Left lung (tissue), 10 donors: ENCODE measurements around the gene C20orf144. TPM values are rescaled to one million over a fixed set of nuclear protein-coding genes. Genes with fewer than 3 reads are reported as not detected.
"Not testable (repeated sequence)": the region's sequence is repeated elsewhere in the genome, so short reads cannot be mapped to it uniquely, and the experiment has no call there.

Experiments
- ATAC-seq: fragments of 200-7000 bp; cut with Tn5 transposase; one replicate; pipeline ENCODE4 v1.9.1; 2020; ENCODE audit warnings: moderate library complexity
- DNase-seq, 4 donors: peaks; one replicate each; pipeline ENCODE4 v3.0.0-alpha.2; 2013 to 2020
- H3K27ac ChIP-seq, 2 donors: fragments of 200-600 bp; sonication (generic) in 1 of 2; one replicate each; pipeline versions ENCODE4 v1.5.0 to v1.8.0; 2020 to 2021
- H3K27me3 ChIP-seq, 2 donors: fragments of 200-600 bp; sonication (generic) in 1 of 2; one replicate each; pipeline versions ENCODE4 v1.5.0 to v1.8.0; 2020 to 2021
- H3K36me3 ChIP-seq, 2 donors: fragments of 200-600 bp; sonication (generic) in 1 of 2; one replicate each; pipeline versions ENCODE4 v1.5.0 to v1.8.0; 2020 to 2021
- H3K4me1 ChIP-seq, 2 donors: fragments of 200-600 bp; one replicate each; pipeline ENCODE4 v1.8.0; 2021
- H3K4me3 ChIP-seq, 2 donors: fragments of 200-600 bp; sonication (generic) in 1 of 2; one replicate each; pipeline versions ENCODE4 v1.5.0 to v1.8.0; 2020 to 2021; ENCODE audit warnings: mild to moderate bottlenecking in 1 of 2
- H3K9me3 ChIP-seq, 2 donors: fragments of 200-600 bp; sonication (generic) in 1 of 2; one replicate each; pipeline versions ENCODE4 v1.5.0 to v1.8.0; 2020 to 2021
- intact Hi-C, 2 donors: fragments of 100-400 bp; cut with DNase I; formaldehyde crosslinking; loops; one replicate each; pipeline versions ENCODE4 v1.11.2 to v1.14.2; 2022
- polyA plus RNA-seq, 6 donors: library from polyadenylated mRNA; unstranded; fragments of 120-200 nt; gene quantifications; one replicate each; pipeline ENCODE4 v1.2.1, GENCODE V29; 2013; ENCODE audit not compliant: insufficient read length in 6 of 6
- total RNA-seq, 2 donors: library from RNA; stranded (reverse); fragmentation: NEBNext Ultra II Directional; extraction: Animal tissue kit (Norgen Biotek cat#: 25700); gene quantifications; one replicate each; pipeline ENCODE4 v1.2.1, GENCODE V29; 2021
- TF ChIP-seq, protein P1 (sequence below), 2 donors: fragments of 200-600 bp; sonication (generic) in 1 of 2; IDR thresholded peaks; one replicate each; pipeline versions ENCODE4 v1.5.0 to v1.8.0; 2021; ENCODE audit warnings: antibody characterized with exemption in 2 of 2
- donor health status: DM: no; HTN: yes; CAD: no.
- donor health status: DM: no; HTN: no; CAD: no.

Gene C20orf144
- total and polyA plus RNA-seq, 8 donors = 0.24 to 0.78 (median 0.34) TPM; not detected in 1

DNA sequence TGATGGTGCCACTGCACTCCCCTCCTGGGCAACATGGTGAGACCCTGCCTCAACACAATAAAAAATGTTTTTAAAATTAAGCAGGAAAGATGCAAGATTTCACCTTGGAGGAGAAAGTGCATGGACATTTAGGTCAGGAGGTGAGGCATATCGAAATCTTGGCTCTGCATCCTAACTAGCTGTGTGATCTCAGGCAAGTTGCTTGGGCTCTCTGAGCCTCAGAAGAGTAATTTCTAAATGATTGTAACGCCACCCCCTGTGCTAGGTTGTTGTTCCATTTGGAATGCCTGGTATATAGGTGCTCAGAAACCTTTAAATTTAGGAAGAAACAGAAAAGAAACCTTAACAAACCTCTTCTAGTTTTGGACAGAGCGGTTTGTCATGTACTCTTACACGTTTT lies 35.9 kb upstream of the C20orf144 start:
- H3K36me3 ChIP-seq = peaks cover 0 to 66% of the 10 kb centered on the region in 2 donors
- H3K9me3 ChIP-seq = no peaks in the 10 kb centered on the region
- intact Hi-C loops = no loop called here
- no peak overlapping the region for H3K27ac ChIP-seq
- no peak overlapping the region for H3K4me3 ChIP-seq
- TF ChIP-seq, protein P1, sequence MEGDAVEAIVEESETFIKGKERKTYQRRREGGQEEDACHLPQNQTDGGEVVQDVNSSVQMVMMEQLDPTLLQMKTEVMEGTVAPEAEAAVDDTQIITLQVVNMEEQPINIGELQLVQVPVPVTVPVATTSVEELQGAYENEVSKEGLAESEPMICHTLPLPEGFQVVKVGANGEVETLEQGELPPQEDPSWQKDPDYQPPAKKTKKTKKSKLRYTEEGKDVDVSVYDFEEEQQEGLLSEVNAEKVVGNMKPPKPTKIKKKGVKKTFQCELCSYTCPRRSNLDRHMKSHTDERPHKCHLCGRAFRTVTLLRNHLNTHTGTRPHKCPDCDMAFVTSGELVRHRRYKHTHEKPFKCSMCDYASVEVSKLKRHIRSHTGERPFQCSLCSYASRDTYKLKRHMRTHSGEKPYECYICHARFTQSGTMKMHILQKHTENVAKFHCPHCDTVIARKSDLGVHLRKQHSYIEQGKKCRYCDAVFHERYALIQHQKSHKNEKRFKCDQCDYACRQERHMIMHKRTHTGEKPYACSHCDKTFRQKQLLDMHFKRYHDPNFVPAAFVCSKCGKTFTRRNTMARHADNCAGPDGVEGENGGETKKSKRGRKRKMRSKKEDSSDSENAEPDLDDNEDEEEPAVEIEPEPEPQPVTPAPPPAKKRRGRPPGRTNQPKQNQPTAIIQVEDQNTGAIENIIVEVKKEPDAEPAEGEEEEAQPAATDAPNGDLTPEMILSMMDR (IDR thresholded peaks at IDR 0.05) = no peak
- ATAC-seq = no peak
- DNase-seq = no peak
- no peaks in the 10 kb centered on the region for H3K4me1 ChIP-seq
- no peaks in the 10 kb centered on the region for H3K27me3 ChIP-seq

- Histone ChIP-seq H3K9me3 (no peaks in the 10 kb centered on the region), H3K27me3 (no peaks in the 10 kb centered on the region), H3K27ac (no peak overlapping the region), H3K36me3 (peaks cover 0 to 78% of the 10 kb centered on the region in 2 donors), H3K4me1 (no peaks in the 10 kb centered on the region), H3K4me3 (no peak overlapping the region)
- TF ChIP-seq, protein P1 (IDR thresholded peaks at IDR 0.05) = no peak
- intact Hi-C loops = no loop called here
- DNase-seq = no peak
- ATAC-seq = no peak
Measured at GRCh38 chr20:33627577-33628216, 34.4 kb upstream of the C20orf144 start.

DNA sequence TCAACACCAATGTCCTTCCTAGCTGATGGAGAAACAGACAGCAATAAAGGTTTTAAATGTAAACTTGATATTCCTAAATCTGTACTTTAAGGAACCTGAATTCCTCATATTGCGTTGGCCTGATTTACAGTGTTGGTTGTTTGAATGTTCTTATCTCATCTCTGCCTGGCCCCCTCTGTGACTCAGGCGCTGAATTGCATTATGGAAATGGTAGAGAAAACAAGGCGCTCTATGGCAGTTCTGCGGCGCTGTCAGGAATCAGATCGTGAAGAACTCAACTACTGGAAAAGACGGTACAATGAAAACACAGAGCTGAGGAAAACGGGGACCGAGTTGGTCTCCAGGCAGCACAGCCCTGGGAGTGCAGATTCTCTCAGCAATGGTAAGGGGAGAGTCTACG lies 32.6 kb upstream of the C20orf144 start:
- DNase-seq = no peak
- no peak for ATAC-seq
- Histone ChIP-seq H3K36me3 (peaks cover 0 to 74% of the 10 kb centered on the region in 2 donors), H3K4me3 (no peak overlapping the region), H3K9me3 (no peaks in the 10 kb centered on the region), H3K27me3 (no peaks in the 10 kb centered on the region), H3K4me1 (no peaks in the 10 kb centered on the region), H3K27ac (no peak overlapping the region)
- intact Hi-C loops = no loop called here
- TF ChIP-seq, protein P1 (IDR thresholded peaks at IDR 0.05) = no peak

DNA sequence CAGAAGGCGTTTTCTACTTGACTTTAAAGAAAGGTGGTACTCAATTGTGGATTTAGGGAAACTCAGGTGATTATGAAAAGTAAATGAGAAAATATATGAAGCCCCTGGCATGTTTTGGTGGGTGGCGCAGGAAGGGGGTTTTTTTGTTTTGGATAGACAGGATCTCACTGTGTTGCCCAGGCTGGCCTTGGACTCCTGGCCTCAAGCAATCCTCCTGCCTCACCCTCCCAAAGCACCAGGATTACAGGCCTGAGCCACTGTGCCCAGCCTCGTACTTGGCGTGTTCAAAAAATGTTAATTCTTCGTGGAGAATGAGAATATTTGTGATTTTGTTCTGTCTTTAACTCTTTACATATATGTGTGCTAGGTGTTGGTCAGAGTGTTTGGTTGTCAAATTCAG lies 32.1 kb upstream of the C20orf144 start:
- H3K36me3 ChIP-seq = peaks cover 0 to 74% of the 10 kb centered on the region in 2 donors
- intact Hi-C loops = no loop called here

GRCh38 chr20:33630507-33630906 lies 31.6 kb upstream of the C20orf144 start:
- no peak for DNase-seq
- intact Hi-C loops = no loop called here
- peaks cover 0 to 72% of the 10 kb centered on the region in 2 donors for H3K36me3 ChIP-seq
- H3K4me1 ChIP-seq = no peaks in the 10 kb centered on the region
- no peaks in the 10 kb centered on the region for H3K27me3 ChIP-seq
- ATAC-seq = no peak
- H3K4me3 ChIP-seq = no peak overlapping the region
- H3K9me3 ChIP-seq = no peaks in the 10 kb centered on the region
- TF ChIP-seq, protein P1 (IDR thresholded peaks at IDR 0.05) = no peak
- H3K27ac ChIP-seq = no peak overlapping the region

More for the DNA sequence above, 32.1 kb upstream of the C20orf144 start:
- ATAC-seq (no peak), DNase-seq (no peak)
- no peaks in the 10 kb centered on the region for H3K9me3 ChIP-seq
- H3K4me3 ChIP-seq = no peak overlapping the region
- TF ChIP-seq, protein P1 (IDR thresholded peaks at IDR 0.05) = no peak
- H3K27ac ChIP-seq = no peak overlapping the region
- H3K4me1 ChIP-seq = no peaks in the 10 kb centered on the region
- H3K27me3 ChIP-seq = no peaks in the 10 kb centered on the region

DNA sequence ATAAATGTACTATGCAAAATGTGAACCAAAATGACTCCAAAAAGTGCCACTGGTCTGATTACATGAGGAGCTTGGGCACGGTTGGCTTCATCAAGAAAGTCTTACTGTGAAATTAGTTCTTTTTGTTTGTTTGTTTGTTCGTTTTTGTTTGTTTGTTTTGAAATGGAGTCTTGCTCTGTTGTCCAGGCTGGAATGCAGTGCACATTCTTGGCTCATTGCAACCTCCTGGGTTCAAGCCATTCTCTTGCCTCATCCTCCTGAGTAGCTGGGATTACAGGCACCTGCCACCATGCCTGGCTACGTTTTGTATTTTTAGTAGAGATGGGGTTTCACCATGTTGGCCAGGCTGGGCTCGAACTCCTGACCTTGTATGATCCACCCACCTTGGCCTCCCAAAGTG lies 30.2 kb upstream of the C20orf144 start:
- H3K27me3 ChIP-seq, H3K4me3 ChIP-seq, intact Hi-C loops, ATAC-seq, H3K9me3 ChIP-seq, H3K4me1 ChIP-seq, DNase-seq, H3K27ac ChIP-seq: not testable (repeated sequence)
- H3K36me3 ChIP-seq = peaks cover 0 to 77% of the 10 kb centered on the region in 2 donors
